Astrocyte (in vitro differentiated cells and primary cell): Measurements from ENCODE around the gene DEFB132. TPM values are rescaled to one million over a fixed set of nuclear protein-coding genes. Genes with fewer than 3 reads are reported as not detected.

Experiments used
- DNase-seq: peaks from one replicate; pipeline ENCODE4 v3.0.0-alpha.2; 2010; ENCODE audit warnings: low read depth
- FAIRE-seq: peaks from 2 replicates; lab custom pipeline; 2011; peaks lifted over from hg19 to GRCh38; lab: Jason Lieb, UNC
- H2AFZ ChIP-seq: 2 replicates; pipeline ENCODE4 v1.6.0; 2012; ENCODE audit warnings: low read depth, low read length, inconsistent platforms
- H3K27ac ChIP-seq: 2 replicates; pipeline ENCODE4 v1.5.1; 2011; ENCODE audit warnings: low read depth, low read length, inconsistent platforms
- H3K27me3 ChIP-seq: 2 replicates; pipeline ENCODE4 v1.6.0; 2011; ENCODE audit warnings: low read length, inconsistent platforms; ENCODE audit not compliant: insufficient read depth
- H3K36me3 ChIP-seq: 2 replicates; pipeline ENCODE4 v1.5.1; 2011; ENCODE audit warnings: low read length, inconsistent platforms; ENCODE audit not compliant: insufficient read depth
- H3K4me1 ChIP-seq: 2 replicates; pipeline ENCODE4 v1.5.1; 2011; ENCODE audit warnings: low read length, inconsistent platforms; ENCODE audit not compliant: insufficient read depth
- H3K4me2 ChIP-seq: 2 replicates; pipeline ENCODE4 v1.6.0; 2012; ENCODE audit warnings: low read length, inconsistent platforms
- H3K4me3 ChIP-seq: 2 replicates; pipeline ENCODE4 v1.5.1; 2011; ENCODE audit warnings: low read depth, mild to moderate bottlenecking, low read length, inconsistent platforms; ENCODE audit not compliant: insufficient read depth
- H3K79me2 ChIP-seq: 2 replicates; pipeline ENCODE4 v1.6.0; 2012; ENCODE audit warnings: mild to moderate bottlenecking, low read length, inconsistent platforms; ENCODE audit not compliant: insufficient read depth
- H3K9ac ChIP-seq: 2 replicates; pipeline ENCODE4 v1.6.0; 2012; ENCODE audit warnings: mild to moderate bottlenecking, low read length, inconsistent platforms
- H3K9me3 ChIP-seq: 2 replicates; pipeline ENCODE4 v1.5.1; 2012; ENCODE audit warnings: low read depth, mild to moderate bottlenecking, low read length, inconsistent platforms; ENCODE audit not compliant: insufficient read depth
- H4K20me1 ChIP-seq: 2 replicates; pipeline ENCODE4 v1.6.0; 2012; ENCODE audit warnings: low read length, inconsistent platforms; ENCODE audit not compliant: insufficient read depth
- H3K27ac Mint-ChIP-seq: one replicate; pipeline ENCODE4 v1.8.0; 2021; ENCODE audit warnings: mild to moderate bottlenecking, mixed read lengths; ENCODE audit not compliant: unreplicated experiment
- H3K27me3 Mint-ChIP-seq: one replicate; pipeline ENCODE4 v1.8.0; 2021; ENCODE audit warnings: low read depth, mixed read lengths; ENCODE audit not compliant: unreplicated experiment
- H3K36me3 Mint-ChIP-seq: one replicate; pipeline ENCODE4 v1.8.0; 2021; ENCODE audit warnings: low read depth, mixed read lengths; ENCODE audit not compliant: unreplicated experiment
- H3K4me1 Mint-ChIP-seq: one replicate; pipeline ENCODE4 v1.8.0; 2021; ENCODE audit warnings: low read depth, mixed read lengths; ENCODE audit not compliant: unreplicated experiment
- H3K4me3 Mint-ChIP-seq: one replicate; pipeline ENCODE4 v1.8.0; 2021; ENCODE audit warnings: mild to moderate bottlenecking, moderate library complexity, mixed read lengths; ENCODE audit not compliant: unreplicated experiment
- H3K9me3 Mint-ChIP-seq: one replicate; pipeline ENCODE4 v1.8.0; 2021; ENCODE audit warnings: mild to moderate bottlenecking, mixed read lengths; ENCODE audit not compliant: unreplicated experiment
- CTCF ChIP-seq: IDR thresholded peaks from 2 replicates; pipeline ENCODE4 v1.5.1; 2011; ENCODE audit warnings: low read depth, mild to moderate bottlenecking, inconsistent platforms, low read length, moderate library complexity; ENCODE audit not compliant: insufficient read depth
- EZH2 ChIP-seq: IDR thresholded peaks from 2 replicates; pipeline ENCODE4 v1.6.1; 2012; ENCODE audit warnings: mild to moderate bottlenecking, low read length, inconsistent platforms; ENCODE audit not compliant: insufficient read depth
- total RNA-seq: library from RNA; stranded (reverse); gene quantifications from 2 replicates; pipeline ENCODE4 v1.2.1, GENCODE V29; 2021

Gene DEFB132
- total RNA-seq, 1 donor from 2014 or later = not detected

- peaks cover 46% of the 10 kb centered on the region for H3K27me3 Mint-ChIP-seq
Measured at GRCh38 chr20:258269-258858, 840 bp downstream of the DEFB132 start.

GRCh38 chr20:258963-259362, 1.4 kb downstream of the DEFB132 start:
- H3K9me3 ChIP-seq = no peaks in the 10 kb centered on the region
- H3K27me3 ChIP-seq = no peaks in the 10 kb centered on the region
- peaks cover 45% of the 10 kb centered on the region for H3K27me3 Mint-ChIP-seq
- no peaks in the 10 kb centered on the region for H3K4me1 Mint-ChIP-seq
- no peak overlapping the region for H3K4me3 Mint-ChIP-seq
- TF ChIP-seq CTCF (no peak), EZH2 (no peak)
- no peaks in the 10 kb centered on the region for H3K9me3 Mint-ChIP-seq
- no peaks in the 10 kb centered on the region for H3K36me3 Mint-ChIP-seq
- no peaks in the 10 kb centered on the region for H3K4me1 ChIP-seq
- H3K27ac ChIP-seq = no peak overlapping the region
- no peak for FAIRE-seq
- no peaks in the 10 kb centered on the region for H3K36me3 ChIP-seq
- H3K4me2 ChIP-seq = no peak overlapping the region
- H3K9ac ChIP-seq = no peak overlapping the region
- H4K20me1 ChIP-seq = no peaks in the 10 kb centered on the region
- no peaks in the 10 kb centered on the region for H3K79me2 ChIP-seq
- H2AFZ ChIP-seq = no peak overlapping the region
- no peak for DNase-seq
- H3K27ac Mint-ChIP-seq = no peak overlapping the region
- no peak overlapping the region for H3K4me3 ChIP-seq

More at GRCh38 chr20:258269-258858, 840 bp downstream of the DEFB132 start:
- H3K4me3 Mint-ChIP-seq = no peak overlapping the region
- H4K20me1 ChIP-seq = no peaks in the 10 kb centered on the region
- DNase-seq = no peak
- H3K27me3 ChIP-seq = no peaks in the 10 kb centered on the region
- no peaks in the 10 kb centered on the region for H3K4me1 ChIP-seq
- no peak overlapping the region for H3K4me3 ChIP-seq
- no peak overlapping the region for H3K9ac ChIP-seq
- H3K27ac Mint-ChIP-seq = no peak overlapping the region
- no peak overlapping the region for H3K4me2 ChIP-seq
- no peaks in the 10 kb centered on the region for H3K79me2 ChIP-seq
- no peaks in the 10 kb centered on the region for H3K9me3 ChIP-seq
- FAIRE-seq = no peak
- no peak overlapping the region for H3K27ac ChIP-seq
- no peaks in the 10 kb centered on the region for H3K36me3 Mint-ChIP-seq
- no peaks in the 10 kb centered on the region for H3K9me3 Mint-ChIP-seq
- H2AFZ ChIP-seq = no peak overlapping the region
- H3K36me3 ChIP-seq = no peaks in the 10 kb centered on the region
- TF ChIP-seq EZH2 (no peak), CTCF (no peak)
- no peaks in the 10 kb centered on the region for H3K4me1 Mint-ChIP-seq

- no peak overlapping the region for H3K9ac ChIP-seq
- H3K36me3 ChIP-seq = no peaks in the 10 kb centered on the region
- no peaks in the 10 kb centered on the region for H3K79me2 ChIP-seq
- no peaks in the 10 kb centered on the region for H4K20me1 ChIP-seq
- H3K9me3 Mint-ChIP-seq = no peaks in the 10 kb centered on the region
- H3K9me3 ChIP-seq = no peaks in the 10 kb centered on the region
- TF ChIP-seq CTCF = no peak
- no peak for TF ChIP-seq EZH2
- H2AFZ ChIP-seq = no peak overlapping the region
- no peaks in the 10 kb centered on the region for H3K36me3 Mint-ChIP-seq
- no peaks in the 10 kb centered on the region for H3K4me1 Mint-ChIP-seq
- no peak overlapping the region for H3K27ac Mint-ChIP-seq
- no peak overlapping the region for H3K4me2 ChIP-seq
- no peaks in the 10 kb centered on the region for H3K27me3 ChIP-seq
- no peak overlapping the region for H3K4me3 Mint-ChIP-seq
- no peaks in the 10 kb centered on the region for H3K4me1 ChIP-seq
- H3K4me3 ChIP-seq = no peak overlapping the region
- DNase-seq = no peak
- peaks cover 47% of the 10 kb centered on the region for H3K27me3 Mint-ChIP-seq
- no peak overlapping the region for H3K27ac ChIP-seq
- FAIRE-seq = no peak
Measured at GRCh38 chr20:259981-260380, 2.5 kb downstream of the DEFB132 start.
